Activated CD8-positive, alpha-beta memory T cell treated with anti-CD3 and anti-CD28 coated beads for 1 hour (primary cell): ENCODE data around the gene KCNAB1.

Experiments used
- DNase-seq, 2 donors: peaks; one replicate each; pipeline ENCODE4 v3.0.0-alpha.2; 2020; ENCODE audit warnings: low read depth in 1 of 2; ENCODE audit errors: extremely low read depth in 1 of 2

Gene KCNAB1

DNA sequence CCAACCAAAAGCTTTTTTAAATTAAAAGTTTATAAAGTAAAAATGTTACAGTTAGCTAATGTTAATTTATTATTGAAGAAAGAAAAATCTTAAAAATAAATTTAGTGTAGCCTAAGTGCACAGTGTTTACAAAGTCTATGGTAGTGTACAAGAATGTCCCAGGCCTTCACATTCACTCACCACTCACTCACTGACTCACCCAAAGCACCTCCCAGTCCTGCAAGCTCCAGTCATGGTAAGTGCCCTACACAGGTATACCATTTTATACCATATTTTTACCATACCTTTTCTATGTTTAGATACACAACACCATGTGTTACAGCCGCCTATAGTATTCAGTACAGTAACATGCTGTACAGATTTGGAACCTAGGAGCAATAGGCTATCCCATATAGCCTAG is 405.4 kb downstream of the KCNAB1 start:
- DNase-seq, result no peak

- no peak for DNase-seq
These were observed 406.7 kb downstream of the KCNAB1 start for GRCh38 chr3:156527060-156527459.

GRCh38 chr3:156530980-156531379 is 410.6 kb downstream of the KCNAB1 start:
- DNase-seq, result no peak

GRCh38 chr3:156532730-156533129 is 412.4 kb downstream of the KCNAB1 start:
- no peak for DNase-seq

DNA sequence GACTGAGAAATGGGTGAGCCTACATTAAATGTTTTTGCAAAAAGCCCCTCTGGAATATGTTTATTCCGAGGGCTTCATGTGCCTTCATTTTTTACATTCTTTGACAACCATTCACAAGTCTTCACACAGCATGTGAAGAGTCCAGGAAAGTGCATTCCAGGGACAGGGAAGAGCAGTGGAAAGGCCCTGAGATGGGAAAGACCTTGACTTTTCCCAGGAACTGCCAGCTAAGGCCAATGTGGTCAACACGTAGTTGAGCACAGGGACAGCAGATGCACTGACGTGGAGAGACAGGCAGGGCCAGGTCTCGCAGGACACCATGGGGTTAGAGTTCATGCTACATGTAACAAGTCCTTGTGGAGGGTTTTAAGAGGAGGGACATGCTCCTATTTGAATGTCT is 412.8 kb downstream of the KCNAB1 start:
- no peak for DNase-seq

DNA sequence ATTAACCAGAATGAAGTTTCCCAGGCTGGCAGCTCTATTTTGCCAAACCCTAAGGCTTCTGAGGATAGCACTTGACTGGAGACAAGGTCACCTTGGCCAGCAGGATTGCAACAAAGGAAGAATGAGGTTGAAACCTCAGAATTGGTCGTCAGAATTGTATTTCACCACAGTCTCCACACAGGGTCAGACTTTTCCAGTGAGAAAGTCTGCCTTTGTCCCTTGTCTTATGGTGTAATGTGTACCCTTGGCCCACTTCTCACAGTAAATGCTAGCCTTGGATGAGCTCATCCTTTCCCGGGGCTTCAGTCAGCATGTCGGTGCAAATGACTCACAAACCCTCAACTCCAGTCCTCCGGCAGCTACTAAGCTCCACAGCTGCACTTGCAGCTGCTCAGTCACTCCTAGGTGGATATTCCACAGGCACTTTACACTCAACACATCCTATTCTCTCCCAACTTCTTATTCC is 414.8 kb downstream of the KCNAB1 start:
- no peak for DNase-seq

- no peak for DNase-seq
These were observed 415.4 kb downstream of the KCNAB1 start for GRCh38 chr3:156535798-156536197.

GRCh38 chr3:156536524-156537316 is 416.3 kb downstream of the KCNAB1 start:
- DNase-seq, result no peak

GRCh38 chr3:156539051-156539450 is 418.7 kb downstream of the KCNAB1 start:
- DNase-seq, result no peak

- DNase-seq, result no peak
These were observed 419.4 kb downstream of the KCNAB1 start for GRCh38 chr3:156539802-156540201.

DNA sequence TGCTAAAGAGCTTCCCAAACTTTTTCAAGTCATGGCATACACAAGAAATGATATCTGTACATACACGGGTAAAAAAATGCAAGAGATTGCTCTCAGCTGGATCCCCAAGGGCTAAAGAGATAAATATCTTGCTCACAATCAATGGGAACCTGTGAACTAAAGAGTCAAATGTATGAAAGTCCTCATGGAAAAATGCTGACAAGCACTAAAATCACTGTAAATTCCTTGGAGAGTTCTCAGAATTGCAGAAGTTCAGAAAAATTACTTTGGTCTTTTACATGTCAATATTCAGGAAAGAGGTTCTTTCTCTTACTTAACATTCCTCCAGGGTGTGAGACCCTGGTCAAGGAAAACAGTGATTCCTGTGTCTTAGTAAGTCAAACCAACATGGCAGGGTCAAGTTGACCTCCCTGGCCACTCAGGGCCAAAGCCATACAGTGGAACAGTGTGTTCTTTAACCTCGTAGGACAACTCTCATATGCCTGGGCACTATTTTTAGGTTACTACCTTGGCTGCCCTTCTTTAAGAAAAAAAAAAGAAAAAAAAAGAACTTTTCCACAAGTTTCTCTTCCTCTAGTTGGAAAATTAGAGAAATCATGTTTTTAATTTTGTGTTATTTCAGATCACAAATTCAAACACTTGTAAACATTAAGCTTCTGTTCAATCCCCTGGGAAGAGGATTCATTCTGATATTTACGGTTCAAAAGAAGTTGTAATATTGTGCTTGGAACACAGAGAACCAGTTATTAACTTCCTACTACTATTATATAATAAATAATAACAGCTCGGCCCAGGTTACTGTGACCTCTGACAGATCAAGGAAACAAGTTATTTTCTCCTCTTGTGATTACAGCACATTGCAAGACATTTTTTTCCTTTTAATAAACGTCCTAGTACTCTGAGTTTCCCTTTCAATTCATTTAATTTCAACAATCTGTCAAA is 422.0 kb downstream of the KCNAB1 start:
- no peak for DNase-seq

DNA sequence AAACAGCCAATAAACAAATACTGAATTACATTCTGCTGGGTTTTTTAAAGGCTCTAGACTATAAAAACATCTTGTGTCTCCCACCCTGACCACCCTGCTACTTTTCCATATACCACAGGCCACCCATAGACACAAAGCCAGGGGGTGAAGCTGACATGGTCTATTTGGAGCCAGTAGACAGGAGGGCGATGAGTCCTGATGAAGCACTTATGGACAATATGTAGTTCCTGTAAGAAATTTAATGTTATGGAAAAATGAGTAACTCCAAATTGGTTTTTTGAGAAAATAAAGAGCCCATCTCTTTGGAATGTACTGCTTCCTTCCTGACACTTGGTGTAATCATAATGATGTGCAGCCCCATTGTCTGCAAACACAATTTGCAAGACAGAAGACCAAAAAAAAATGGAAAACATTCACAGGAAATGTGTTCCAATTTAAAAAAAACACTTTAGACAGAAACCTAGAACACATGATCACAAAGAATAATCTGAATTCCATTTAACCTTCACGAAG is 422.7 kb downstream of the KCNAB1 start:
- DNase-seq, result no peak

DNA sequence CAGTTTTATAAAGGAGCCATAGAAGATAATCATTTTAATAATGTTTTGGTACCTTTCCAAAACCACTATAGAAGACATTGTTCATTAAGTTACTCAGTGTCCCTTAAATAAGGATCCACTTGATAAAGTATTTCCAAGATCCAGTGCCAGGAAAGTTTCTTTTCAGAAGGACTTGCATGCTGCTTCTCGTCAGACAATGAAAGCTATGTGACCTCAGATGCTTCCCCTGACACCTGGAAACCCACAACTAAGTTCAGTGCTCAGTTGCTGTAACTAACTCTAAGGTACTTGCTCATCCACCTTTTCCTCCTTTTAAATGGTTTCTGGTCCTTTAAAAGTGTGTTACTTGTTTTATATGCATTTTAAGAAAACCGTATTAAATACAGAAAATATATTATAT is 427.3 kb downstream of the KCNAB1 start:
- DNase-seq, result no peak

- DNase-seq, result no peak
These were observed 427.8 kb downstream of the KCNAB1 start for GRCh38 chr3:156548041-156548687.

DNA sequence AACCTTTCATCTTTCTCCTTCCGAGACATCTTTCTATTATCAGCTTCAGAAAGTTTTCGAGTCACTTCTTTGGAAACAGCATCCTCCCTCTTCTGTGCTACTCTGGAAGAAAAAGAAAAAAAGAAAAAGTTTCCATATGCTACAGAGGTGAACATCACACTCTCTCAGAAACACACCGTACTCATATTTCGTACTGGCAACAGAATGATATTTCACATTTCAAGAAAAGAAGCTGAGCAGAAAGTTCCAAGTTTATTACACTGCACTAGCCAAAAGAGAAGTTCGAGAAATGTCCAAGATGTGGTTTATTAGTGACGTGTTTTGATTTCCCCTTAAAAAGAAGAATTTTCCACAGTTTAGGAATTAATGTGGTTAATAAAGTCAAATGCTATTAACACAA is 428.5 kb downstream of the KCNAB1 start:
- no peak for DNase-seq

DNA sequence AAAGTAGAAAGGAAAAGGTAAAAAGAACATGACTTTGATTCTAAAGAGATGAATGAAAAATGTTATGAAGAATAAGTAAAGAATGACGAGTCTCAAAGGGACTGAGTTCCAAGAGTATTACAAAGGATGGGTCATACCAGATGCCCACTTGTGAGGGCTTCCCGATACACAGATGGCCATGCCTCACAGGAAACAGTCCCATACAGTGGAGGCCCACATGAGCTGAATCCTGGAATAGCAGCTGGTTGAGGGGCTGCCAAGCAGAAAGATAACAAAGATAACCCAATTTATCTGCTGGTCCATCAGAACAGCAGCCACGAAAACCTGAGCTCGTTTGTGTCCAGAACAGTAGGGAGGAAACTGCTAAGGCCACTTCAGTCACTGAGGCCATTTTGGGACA is 430.9 kb downstream of the KCNAB1 start:
- no peak for DNase-seq

- DNase-seq, result no peak
These were observed 431.4 kb downstream of the KCNAB1 start for GRCh38 chr3:156551746-156552145.

GRCh38 chr3:156552973-156553372 is 432.6 kb downstream of the KCNAB1 start:
- no peak for DNase-seq

DNA sequence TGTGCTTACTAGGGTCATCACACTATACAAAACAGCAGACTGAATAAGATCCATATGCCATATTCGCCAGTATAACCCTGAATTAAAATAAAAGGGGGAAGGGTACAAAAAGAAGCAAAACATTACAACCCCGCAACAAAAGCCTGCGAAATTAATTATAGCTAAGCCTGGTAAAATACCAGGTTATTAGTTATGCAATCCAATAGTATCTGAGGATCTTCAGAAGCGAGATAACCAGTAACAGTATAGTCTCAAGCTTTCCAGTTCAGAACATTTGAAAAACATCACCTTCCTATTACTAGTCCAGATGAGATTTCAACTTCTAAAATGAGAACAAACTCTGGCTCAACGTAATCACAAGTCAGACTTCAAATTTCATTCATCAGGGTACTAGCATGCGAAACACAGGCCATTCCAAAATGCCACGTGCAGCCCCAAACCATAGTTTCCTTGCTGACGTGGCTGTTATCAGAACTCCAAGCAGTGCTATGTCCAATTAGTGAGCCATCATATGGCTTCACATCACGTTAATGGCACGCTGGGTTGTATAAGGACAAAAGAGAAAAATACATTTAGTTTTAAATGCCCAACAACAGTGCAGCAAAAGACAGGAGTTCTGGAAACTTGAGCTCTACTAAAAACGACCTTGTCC is 433.5 kb downstream of the KCNAB1 start:
- DNase-seq, result no peak

DNA sequence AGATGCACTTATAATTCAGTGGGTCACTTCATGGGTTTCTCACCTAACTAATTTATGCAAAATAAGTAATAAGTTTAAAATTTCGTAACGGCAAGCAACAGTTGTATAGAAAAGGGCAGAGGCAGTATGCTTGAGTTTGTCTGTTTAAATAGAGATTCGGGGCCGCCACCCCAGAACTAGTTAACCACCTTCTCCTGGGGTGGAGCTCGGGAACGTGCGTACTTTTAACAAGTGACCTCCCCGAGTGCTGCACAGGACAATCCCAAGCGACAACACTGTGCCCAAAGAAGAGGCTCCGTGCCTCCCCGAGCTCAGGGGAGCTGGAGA is 434.1 kb downstream of the KCNAB1 start:
- no peak for DNase-seq
